Measurements from ENCODE around the gene EHMT1. TPM values are rescaled to one million over a fixed set of nuclear protein-coding genes. Genes with fewer than 3 reads are reported as not detected.
A peak's percentile ranks its signal among the peaks of the same experiment; 100 is the strongest.

EHMT1 gene
- total and polyA plus RNA-seq, 2 of the 13 experiments (the other 11 are each of a cell fraction or from before 2014, with no cell fraction given) = 23.0 to 27.1 TPM

- TF ChIP-seq ZNF687 (CRISPR knock-in tag; IDR thresholded peaks at IDR 0.05) (peak; percentile 90), SRY (CRISPR knock-in tag; IDR thresholded peaks at IDR 0.05) (peak; percentile 56; the same call in 1 of the 2 replicates), ZNF768 (CRISPR knock-in tag; IDR thresholded peaks at IDR 0.05) (peak; percentile 51; the same call in 1 of the 2 replicates), ZBTB34 (CRISPR knock-in tag; IDR thresholded peaks at IDR 0.05) (no peak), ZMAT3 (CRISPR knock-in tag; conservative IDR thresholded peaks at IDR 0.05) (peak; percentile 24; the same call in 1 of the 2 replicates), CREM (IDR thresholded peaks at IDR 0.05) (no peak; the same call in 1 of the 2 replicates), CREM (CRISPR knock-in tag; IDR thresholded peaks at IDR 0.05) (no peak), ZNF337 (CRISPR knock-in tag; IDR thresholded peaks at IDR 0.05; ENCODE audit: borderline replicate concordance, low read depth) (no peak), MTA3 (CRISPR knock-in tag; IDR thresholded peaks at IDR 0.05) (no peak), NR2F1 (CRISPR knock-in tag; IDR thresholded peaks at IDR 0.05) (no peak), GATAD2A (CRISPR knock-in tag; IDR thresholded peaks at IDR 0.05) (peak; percentile 34; the same call in 1 of the 2 replicates), ZNF160 (CRISPR knock-in tag; IDR thresholded peaks at IDR 0.05) (peak; percentile 92; the same call in 1 of the 2 replicates), YY1 (IDR thresholded peaks at IDR 0.05; ENCODE audit: insufficient read depth, insufficient replicate concordance, low read depth, low read length) (peak; percentile 71), RNF2 (conservative IDR thresholded peaks at IDR 0.05; ENCODE audit: low read depth) (0 out of 2 replicates have a peak, but pooled peaks have one; percentile 46), ZBTB38 (CRISPR knock-in tag; IDR thresholded peaks at IDR 0.05) (peak; percentile 96)
- TF ChIP-seq, protein P1, sequence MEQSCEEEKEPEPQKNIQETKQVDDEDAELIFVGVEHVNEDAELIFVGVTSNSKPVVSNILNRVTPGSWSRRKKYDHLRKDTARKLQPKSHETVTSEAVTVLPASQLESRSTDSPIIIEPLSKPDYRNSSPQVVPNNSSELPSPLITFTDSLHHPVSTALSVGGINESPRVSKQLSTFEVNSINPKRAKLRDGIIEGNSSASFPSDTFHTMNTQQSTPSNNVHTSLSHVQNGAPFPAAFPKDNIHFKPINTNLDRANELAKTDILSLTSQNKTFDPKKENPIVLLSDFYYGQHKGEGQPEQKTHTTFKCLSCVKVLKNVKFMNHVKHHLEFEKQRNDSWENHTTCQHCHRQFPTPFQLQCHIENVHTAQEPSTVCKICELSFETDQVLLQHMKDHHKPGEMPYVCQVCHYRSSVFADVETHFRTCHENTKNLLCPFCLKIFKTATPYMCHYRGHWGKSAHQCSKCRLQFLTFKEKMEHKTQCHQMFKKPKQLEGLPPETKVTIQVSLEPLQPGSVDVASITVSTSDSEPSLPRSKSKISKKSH (CRISPR knock-in tag; IDR thresholded peaks at IDR 0.05; ENCODE audit: borderline replicate concordance) = 0 out of 2 replicates have a peak, but pooled peaks have one; percentile 19
- TF ChIP-seq, protein P2, sequence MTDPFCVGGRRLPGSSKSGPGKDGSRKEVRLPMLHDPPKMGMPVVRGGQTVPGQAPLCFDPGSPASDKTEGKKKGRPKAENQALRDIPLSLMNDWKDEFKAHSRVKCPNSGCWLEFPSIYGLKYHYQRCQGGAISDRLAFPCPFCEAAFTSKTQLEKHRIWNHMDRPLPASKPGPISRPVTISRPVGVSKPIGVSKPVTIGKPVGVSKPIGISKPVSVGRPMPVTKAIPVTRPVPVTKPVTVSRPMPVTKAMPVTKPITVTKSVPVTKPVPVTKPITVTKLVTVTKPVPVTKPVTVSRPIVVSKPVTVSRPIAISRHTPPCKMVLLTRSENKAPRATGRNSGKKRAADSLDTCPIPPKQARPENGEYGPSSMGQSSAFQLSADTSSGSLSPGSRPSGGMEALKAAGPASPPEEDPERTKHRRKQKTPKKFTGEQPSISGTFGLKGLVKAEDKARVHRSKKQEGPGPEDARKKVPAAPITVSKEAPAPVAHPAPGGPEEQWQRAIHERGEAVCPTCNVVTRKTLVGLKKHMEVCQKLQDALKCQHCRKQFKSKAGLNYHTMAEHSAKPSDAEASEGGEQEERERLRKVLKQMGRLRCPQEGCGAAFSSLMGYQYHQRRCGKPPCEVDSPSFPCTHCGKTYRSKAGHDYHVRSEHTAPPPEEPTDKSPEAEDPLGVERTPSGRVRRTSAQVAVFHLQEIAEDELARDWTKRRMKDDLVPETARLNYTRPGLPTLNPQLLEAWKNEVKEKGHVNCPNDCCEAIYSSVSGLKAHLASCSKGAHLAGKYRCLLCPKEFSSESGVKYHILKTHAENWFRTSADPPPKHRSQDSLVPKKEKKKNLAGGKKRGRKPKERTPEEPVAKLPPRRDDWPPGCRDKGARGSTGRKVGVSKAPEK (CRISPR knock-in tag; IDR thresholded peaks at IDR 0.05; ENCODE audit: borderline replicate concordance) = no peak
- TF ChIP-seq, protein P3, sequence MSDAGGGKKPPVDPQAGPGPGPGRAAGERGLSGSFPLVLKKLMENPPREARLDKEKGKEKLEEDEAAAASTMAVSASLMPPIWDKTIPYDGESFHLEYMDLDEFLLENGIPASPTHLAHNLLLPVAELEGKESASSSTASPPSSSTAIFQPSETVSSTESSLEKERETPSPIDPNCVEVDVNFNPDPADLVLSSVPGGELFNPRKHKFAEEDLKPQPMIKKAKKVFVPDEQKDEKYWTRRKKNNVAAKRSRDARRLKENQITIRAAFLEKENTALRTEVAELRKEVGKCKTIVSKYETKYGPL (CRISPR knock-in tag; IDR thresholded peaks at IDR 0.05) = no peak
These were observed 40.1 kb upstream of the EHMT1 start, which contains the start of gene DPH7 (continued) for GRCh38 chr9:137578518-137579258.

Measured in HepG2 (cell line).